ENCODE measurements around the gene GPR151.

DNA sequence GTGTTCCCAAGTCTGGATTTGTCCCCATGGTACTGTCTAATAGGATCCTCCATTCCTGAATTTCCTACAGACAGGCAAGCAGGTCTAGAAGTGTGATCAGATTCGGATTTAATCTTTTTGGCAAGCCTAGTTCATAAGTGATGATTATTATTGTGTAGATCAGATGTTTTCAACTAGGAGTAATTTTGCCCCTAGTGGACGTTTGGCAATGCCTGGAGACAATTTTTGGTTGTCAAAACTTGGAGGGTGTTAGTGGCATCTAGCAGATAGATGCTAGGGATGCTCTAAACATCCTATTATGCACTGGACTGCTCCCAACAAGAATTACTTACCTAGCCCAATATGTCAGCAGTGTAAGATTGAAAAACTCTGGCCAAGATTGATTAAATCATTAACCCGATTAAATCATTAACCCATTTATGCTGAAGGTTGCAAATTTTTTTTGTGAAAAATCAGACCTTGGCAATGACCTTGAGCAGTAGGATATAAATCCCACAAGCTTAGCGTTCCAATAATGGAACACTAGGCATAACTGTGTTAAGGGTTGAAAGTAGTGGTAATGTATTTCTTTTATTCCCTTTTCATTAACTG lies 40.7 kb downstream of the GPR151 start:
- TF ChIP-seq MAZ (IDR thresholded peaks at IDR 0.05; ENCODE audit: borderline replicate concordance, low read depth, low read length) (no peak), ZFP36 (IDR thresholded peaks at IDR 0.05; ENCODE audit: borderline replicate concordance, partially characterized antibody) (no peak), RAD21 (conservative IDR thresholded peaks at IDR 0.05 in 1 of 2, IDR thresholded peaks at IDR 0.05 in 1 of 2) (no peak), RFX5 (IDR thresholded peaks at IDR 0.05) (no peak), FOXS1 (CRISPR knock-in tag; IDR thresholded peaks at IDR 0.05) (no peak), JUNB (IDR thresholded peaks at IDR 0.05) (no peak), POLR2A (IDR thresholded peaks at IDR 0.05; ENCODE audit: low read length) (no peak), TFCP2L1 (CRISPR knock-in tag; IDR thresholded peaks at IDR 0.05) (no peak), FOSL2 (IDR thresholded peaks at IDR 0.05) (no peak), FOSL2 (CRISPR knock-in tag; IDR thresholded peaks at IDR 0.05) (no peak), SMC3 (IDR thresholded peaks at IDR 0.05) (no peak), ZNF302 (CRISPR knock-in tag; IDR thresholded peaks at IDR 0.05) (no peak), CHD2 (IDR thresholded peaks at IDR 0.05; ENCODE audit: low read length, partially characterized antibody) (no peak)
- TF ChIP-seq, protein P1, sequence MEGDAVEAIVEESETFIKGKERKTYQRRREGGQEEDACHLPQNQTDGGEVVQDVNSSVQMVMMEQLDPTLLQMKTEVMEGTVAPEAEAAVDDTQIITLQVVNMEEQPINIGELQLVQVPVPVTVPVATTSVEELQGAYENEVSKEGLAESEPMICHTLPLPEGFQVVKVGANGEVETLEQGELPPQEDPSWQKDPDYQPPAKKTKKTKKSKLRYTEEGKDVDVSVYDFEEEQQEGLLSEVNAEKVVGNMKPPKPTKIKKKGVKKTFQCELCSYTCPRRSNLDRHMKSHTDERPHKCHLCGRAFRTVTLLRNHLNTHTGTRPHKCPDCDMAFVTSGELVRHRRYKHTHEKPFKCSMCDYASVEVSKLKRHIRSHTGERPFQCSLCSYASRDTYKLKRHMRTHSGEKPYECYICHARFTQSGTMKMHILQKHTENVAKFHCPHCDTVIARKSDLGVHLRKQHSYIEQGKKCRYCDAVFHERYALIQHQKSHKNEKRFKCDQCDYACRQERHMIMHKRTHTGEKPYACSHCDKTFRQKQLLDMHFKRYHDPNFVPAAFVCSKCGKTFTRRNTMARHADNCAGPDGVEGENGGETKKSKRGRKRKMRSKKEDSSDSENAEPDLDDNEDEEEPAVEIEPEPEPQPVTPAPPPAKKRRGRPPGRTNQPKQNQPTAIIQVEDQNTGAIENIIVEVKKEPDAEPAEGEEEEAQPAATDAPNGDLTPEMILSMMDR (IDR thresholded peaks at IDR 0.05) = no peak
- TF ChIP-seq, protein P2, sequence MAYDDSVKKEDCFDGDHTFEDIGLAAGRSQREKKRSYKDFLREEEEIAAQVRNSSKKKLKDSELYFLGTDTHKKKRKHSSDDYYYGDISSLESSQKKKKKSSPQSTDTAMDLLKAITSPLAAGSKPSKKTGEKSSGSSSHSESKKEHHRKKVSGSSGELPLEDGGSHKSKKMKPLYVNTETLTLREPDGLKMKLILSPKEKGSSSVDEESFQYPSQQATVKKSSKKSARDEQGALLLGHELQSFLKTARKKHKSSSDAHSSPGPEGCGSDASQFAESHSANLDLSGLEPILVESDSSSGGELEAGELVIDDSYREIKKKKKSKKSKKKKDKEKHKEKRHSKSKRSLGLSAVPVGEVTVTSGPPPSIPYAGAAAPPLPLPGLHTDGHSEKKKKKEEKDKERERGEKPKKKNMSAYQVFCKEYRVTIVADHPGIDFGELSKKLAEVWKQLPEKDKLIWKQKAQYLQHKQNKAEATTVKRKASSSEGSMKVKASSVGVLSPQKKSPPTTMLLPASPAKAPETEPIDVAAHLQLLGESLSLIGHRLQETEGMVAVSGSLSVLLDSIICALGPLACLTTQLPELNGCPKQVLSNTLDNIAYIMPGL (CRISPR knock-in tag; IDR thresholded peaks at IDR 0.05; ENCODE audit: borderline replicate concordance) = no peak

All from A549 (cell line).